Calu3 (cell line): ENCODE data around the gene CD5L. TPM values are rescaled to one million over a fixed set of nuclear protein-coding genes. Genes with fewer than 3 reads are reported as not detected.

ENCODE experiments used
- BruUV-seq: library from RNA; stranded (reverse); fragments of 400-500 nt; replicated peaks from 2 replicates; lab custom pipeline; 2021; lab: Mats Ljungman, UMichigan
- CTCF ChIA-PET: fragments of 300-600 bp; sonication (Branson Sonifier 250); formaldehyde crosslinking; loops from one replicate; lab custom pipeline; 2022; ENCODE audit warnings: antibody characterized with exemption; lab: Charles Lee
- DNase-seq: peaks from one replicate; pipeline ENCODE4 v3.0.0; 2022
- H3K27ac Mint-ChIP-seq: one replicate; pipeline ENCODE4 v1.8.0; 2022; ENCODE audit warnings: mixed read lengths; ENCODE audit not compliant: unreplicated experiment
- H3K27me3 Mint-ChIP-seq: one replicate; pipeline ENCODE4 v1.8.0; 2022; ENCODE audit warnings: mixed read lengths; ENCODE audit not compliant: unreplicated experiment
- H3K36me3 Mint-ChIP-seq: one replicate; pipeline ENCODE4 v1.8.0; 2022; ENCODE audit warnings: mild to moderate bottlenecking, moderate library complexity, mixed read lengths; ENCODE audit not compliant: insufficient read depth, unreplicated experiment
- H3K4me1 Mint-ChIP-seq: one replicate; pipeline ENCODE4 v1.8.0; 2022; ENCODE audit warnings: mild to moderate bottlenecking, low read depth, mixed read lengths; ENCODE audit not compliant: unreplicated experiment
- H3K4me3 Mint-ChIP-seq: one replicate; pipeline ENCODE4 v1.8.0; 2022; ENCODE audit warnings: mild to moderate bottlenecking, low read depth, moderate library complexity, mixed read lengths; ENCODE audit not compliant: unreplicated experiment
- H3K9me3 Mint-ChIP-seq: one replicate; pipeline ENCODE4 v1.8.0; 2022; ENCODE audit warnings: low read depth, mixed read lengths; ENCODE audit not compliant: unreplicated experiment
- intact Hi-C: fragments of 100-400 bp; cut with micrococcal nuclease; formaldehyde crosslinking; loops from one replicate; pipeline ENCODE4 v1.10.0; 2022; ENCODE audit not compliant: unreplicated experiment
- total RNA-seq: library from RNA; stranded (reverse); gene quantifications from 2 replicates; pipeline ENCODE4 v1.2.3, GENCODE V29; 2022
- TF ChIP-seq, protein P1 (sequence below): fragments of 200-600 bp; IDR thresholded peaks from one replicate; pipeline ENCODE4 v1.8.0; 2022; ENCODE audit warnings: antibody characterized with exemption; ENCODE audit not compliant: unreplicated experiment

CD5L gene
- total RNA-seq, 1 experiment from 2014 or later, result not detected

DNA sequence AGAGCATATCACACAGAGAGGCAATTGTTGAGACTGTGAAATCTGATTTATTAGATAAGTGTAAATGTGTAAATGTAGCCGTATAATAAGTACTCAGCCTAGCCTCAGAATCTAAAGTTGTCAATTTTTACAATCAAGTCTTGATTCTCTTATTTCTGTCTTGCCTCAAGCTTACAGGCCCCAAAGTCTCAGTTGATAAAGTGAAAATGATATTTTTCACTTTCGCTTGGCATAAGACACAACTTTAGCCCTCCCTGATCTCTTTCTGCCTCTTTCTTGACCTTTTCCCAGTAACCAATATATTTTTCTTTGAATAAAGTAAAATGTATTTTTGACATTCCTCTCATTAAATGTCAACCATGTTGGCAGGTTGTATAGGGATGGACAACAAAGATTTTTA is 10.7 kb downstream of the CD5L start:
- Mint-ChIP-seq H3K4me3 (no peak overlapping the region), H3K27ac (no peak overlapping the region), H3K4me1 (no peaks in the 10 kb centered on the region), H3K27me3 (peaks cover 34% of the 10 kb centered on the region), H3K36me3 (no peaks in the 10 kb centered on the region), H3K9me3 (no peaks in the 10 kb centered on the region)
- CTCF ChIA-PET, result interaction anchor here (0.6 kb wide), 1 partner anchor 369 kb away, joined by 3 read pairs; no protein-coding TSS in a partner anchor
- no peak for DNase-seq
- intact Hi-C loops, result no loop called here
- TF ChIP-seq, protein P1, sequence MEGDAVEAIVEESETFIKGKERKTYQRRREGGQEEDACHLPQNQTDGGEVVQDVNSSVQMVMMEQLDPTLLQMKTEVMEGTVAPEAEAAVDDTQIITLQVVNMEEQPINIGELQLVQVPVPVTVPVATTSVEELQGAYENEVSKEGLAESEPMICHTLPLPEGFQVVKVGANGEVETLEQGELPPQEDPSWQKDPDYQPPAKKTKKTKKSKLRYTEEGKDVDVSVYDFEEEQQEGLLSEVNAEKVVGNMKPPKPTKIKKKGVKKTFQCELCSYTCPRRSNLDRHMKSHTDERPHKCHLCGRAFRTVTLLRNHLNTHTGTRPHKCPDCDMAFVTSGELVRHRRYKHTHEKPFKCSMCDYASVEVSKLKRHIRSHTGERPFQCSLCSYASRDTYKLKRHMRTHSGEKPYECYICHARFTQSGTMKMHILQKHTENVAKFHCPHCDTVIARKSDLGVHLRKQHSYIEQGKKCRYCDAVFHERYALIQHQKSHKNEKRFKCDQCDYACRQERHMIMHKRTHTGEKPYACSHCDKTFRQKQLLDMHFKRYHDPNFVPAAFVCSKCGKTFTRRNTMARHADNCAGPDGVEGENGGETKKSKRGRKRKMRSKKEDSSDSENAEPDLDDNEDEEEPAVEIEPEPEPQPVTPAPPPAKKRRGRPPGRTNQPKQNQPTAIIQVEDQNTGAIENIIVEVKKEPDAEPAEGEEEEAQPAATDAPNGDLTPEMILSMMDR, result no peak
- no TSS peak for BruUV-seq

- Mint-ChIP-seq H3K36me3 (no peaks in the 10 kb centered on the region), H3K4me1 (no peaks in the 10 kb centered on the region), H3K9me3 (no peaks in the 10 kb centered on the region), H3K27me3 (peaks cover 46% of the 10 kb centered on the region), H3K27ac (no peak overlapping the region), H3K4me3 (no peak overlapping the region)
- intact Hi-C loops, result no loop called here
- TF ChIP-seq, protein P1, result no peak
- no TSS peak for BruUV-seq
- CTCF ChIA-PET, result no interaction called here
- DNase-seq, result no peak
These were observed 11.9 kb downstream of the CD5L start for GRCh38 chr1:157829711-157830110.

GRCh38 chr1:157829210-157829609 is 12.4 kb downstream of the CD5L start:
- CTCF ChIA-PET, result no interaction called here
- Mint-ChIP-seq H3K4me1 (no peaks in the 10 kb centered on the region), H3K4me3 (no peak overlapping the region), H3K27ac (no peak overlapping the region), H3K27me3 (peaks cover 51% of the 10 kb centered on the region), H3K36me3 (no peaks in the 10 kb centered on the region), H3K9me3 (no peaks in the 10 kb centered on the region)
- intact Hi-C loops, result no loop called here
- BruUV-seq, result no TSS peak
- TF ChIP-seq, protein P1, result no peak
- no peak for DNase-seq

DNA sequence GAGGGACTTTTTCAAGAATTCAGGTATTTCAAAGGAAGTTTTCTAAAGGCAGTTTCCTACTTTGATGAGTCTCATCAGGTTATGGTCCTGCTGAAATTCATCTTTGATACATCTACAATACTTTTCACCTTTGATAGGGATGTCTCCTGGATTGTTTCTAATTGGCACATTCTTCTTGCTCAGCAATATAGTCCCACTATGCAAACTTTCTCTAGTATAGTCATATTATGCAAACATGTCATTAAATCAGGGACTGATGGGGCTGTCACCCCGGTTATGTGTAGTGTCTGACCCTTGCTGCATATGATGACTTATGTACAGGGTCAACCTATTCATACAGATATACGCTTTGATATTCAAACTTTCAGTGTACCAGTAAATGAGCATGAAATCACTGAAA is 21.3 kb downstream of the CD5L start:
- TF ChIP-seq, protein P1, result no peak
- no peak for DNase-seq
- BruUV-seq, result no TSS peak
- Mint-ChIP-seq H3K27ac (no peak overlapping the region), H3K4me3 (no peak overlapping the region), H3K36me3 (no peaks in the 10 kb centered on the region), H3K27me3 (peaks cover 20% of the 10 kb centered on the region), H3K4me1 (no peaks in the 10 kb centered on the region), H3K9me3 (no peaks in the 10 kb centered on the region)
- intact Hi-C loops, result no loop called here
- CTCF ChIA-PET, result no interaction called here
